Glomerular endothelial cell (primary cell): ENCODE measurements around the gene ST6GALNAC2. TPM values are rescaled to one million over a fixed set of nuclear protein-coding genes. Genes with fewer than 3 reads are reported as not detected.
"Not testable (repeated sequence)": the region's sequence is repeated elsewhere in the genome, so short reads cannot be mapped to it uniquely, and the experiment has no call there.

Experiments used
- DNase-seq: peaks from one replicate; pipeline ENCODE4 v3.0.0-alpha.2; 2011; ENCODE audit warnings: low read depth, low spot score; ENCODE audit errors: extremely low read depth
- total RNA-seq: library from RNA; depleted of rRNA; stranded (reverse); fragments of >200 nt; gene quantifications from 2 replicates; pipeline ENCODE4 v1.2.3, GENCODE V29; 2015

ST6GALNAC2 gene
- total RNA-seq, 1 donor from 2014 or later, result 1.8 TPM

DNA sequence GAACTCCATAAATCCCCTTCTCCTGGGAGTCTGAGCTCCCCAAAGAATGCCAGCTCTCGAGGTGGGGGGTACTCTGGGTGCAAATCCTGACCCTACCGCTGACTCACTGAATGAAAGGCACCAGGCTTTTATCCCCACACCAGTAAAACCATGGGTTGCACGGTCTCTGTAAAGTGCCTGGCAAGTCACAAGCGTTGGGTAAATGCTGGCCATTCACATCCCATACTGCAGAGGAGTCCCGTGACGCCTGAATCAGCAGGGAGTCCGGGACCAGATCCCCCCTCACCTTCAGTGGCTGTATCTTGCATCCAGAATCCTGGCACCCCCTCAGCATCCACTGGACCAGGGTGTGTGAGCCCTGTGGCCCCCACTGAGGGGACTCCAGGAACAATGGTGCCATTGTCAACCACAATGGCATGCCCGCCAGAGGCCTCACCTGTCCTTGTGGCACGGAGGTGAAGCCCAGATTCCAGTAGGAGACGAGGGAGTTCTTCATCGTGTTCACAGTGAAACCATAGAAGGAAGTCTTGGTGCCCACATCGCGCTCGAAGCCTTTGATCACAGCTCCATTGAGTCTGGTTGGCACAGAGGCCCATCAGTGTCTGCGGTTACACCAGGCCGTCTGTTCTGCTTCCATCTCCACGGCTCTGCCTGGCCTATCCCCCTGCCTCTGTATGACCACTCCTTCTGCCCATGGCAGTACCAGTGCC, 13.3 kb downstream of the ST6GALNAC2 start:
- DNase-seq, result no peak

GRCh38 chr17:76570877-76571471, 14.7 kb downstream of the ST6GALNAC2 start:
- DNase-seq, result no peak

DNA sequence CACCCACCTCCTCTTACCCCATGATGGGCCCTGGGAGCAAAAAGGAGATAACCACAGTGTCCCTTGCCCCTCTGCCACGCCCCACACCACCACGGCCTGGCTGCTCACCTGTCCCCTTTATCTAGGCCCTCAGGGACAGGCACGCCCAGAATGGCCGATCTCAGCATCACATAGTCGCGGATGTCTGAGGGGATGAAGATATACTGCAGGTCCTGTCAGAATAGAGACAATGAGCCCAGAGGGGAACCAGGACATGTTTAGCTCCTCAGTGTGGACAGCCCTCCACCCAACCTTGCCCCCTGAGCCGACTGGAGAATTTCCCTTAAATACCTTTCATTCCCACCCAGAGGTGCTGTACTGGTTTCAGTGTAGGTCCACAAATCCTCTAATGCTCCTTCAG, 15.2 kb downstream of the ST6GALNAC2 start:
- no peak for DNase-seq

DNA sequence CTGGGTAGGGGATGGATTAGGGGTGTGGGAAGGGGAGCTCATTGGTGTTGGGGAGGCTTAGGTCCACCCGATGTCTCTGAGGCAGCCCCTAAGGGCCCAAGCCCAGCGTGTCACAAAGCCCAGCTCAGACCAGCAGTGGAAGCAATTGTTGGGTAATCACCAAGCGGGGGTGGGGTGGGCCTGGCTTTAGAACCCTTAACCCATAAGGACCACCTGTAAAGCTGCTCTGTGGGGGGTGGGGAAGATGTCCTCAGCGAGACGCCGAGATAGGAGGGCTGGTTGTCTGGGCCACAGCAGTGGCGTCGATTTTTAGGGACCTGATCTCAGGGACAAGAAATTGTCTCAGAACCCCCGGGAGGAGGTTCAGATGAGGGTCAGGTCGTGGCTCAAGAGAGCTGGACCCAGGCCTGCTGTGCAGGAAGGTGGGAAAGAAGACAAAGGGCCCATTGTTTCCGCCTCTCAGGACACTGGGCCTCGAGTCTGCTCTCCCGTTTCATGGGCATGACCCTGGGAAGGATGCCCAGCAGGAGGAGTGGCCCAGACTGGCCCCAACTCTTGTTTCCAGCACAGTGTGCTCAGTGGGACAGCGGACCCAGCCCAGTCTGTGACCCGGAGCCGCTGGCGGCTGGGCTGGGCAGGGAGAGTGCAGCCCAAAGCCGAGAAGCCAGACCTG, 15.9 kb downstream of the ST6GALNAC2 start:
- DNase-seq, result no peak

GRCh38 chr17:76568811-76569221, 16.8 kb downstream of the ST6GALNAC2 start:
- no peak for DNase-seq

DNA sequence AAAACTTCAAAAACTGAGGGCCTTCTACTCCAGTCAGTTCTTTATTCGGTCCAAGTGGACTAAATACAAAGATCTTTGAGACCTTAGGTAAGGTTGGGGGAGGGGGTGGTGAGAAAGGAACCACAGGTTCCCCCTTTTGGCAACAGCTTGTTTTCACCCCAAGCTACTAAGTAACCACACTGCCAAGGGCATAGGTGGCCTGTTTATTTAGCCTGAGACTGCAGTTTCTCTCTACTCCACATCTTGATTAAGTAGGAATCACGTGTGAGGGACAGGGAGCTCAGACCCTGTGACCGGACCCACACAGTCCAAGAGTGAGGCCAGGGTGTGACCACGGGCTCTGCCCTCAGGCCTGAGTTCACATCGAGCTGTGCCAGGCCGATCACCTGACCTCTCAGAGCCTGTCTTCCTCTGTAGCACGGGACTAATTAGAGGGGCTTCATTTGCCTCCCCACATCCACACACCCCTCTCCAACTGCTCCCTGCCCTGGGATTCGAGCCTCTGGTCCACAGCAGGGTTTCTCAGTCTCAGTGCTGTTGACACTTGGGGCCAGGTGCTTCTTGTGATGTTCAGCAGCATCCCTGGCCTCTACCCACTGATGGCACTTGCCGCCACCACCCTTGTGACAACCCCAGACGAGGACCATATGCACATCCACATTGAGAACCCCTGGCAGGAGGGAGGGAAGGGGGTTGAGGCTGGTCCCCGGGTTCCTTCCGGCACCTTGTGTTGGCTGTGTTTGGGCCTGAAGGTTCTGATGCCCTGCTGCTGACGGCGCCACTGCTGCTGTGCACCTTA, 17.8 kb downstream of the ST6GALNAC2 start:
- DNase-seq, result no peak

DNA sequence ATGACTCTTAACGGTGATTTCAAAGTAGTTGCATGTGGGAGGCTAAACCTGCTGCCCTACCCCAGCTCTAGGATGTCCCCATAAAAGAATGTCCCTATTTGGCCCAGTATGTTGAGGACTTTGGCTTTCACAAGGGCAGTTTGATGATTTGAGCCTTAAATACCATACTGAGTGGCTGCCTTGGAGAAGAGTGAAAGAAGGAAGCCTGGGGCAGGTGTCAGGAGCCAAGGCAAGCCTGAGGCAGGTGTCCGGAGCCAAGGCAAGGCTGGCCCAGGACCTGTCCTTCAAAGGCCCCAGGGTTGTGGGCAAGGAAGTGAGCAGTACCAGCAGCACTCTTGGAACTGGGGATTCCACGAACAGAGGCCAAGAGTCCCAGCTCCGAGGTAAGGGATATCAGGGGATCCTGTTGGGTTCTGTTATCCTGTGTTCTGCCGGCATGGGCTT, 18.6 kb downstream of the ST6GALNAC2 start:
- DNase-seq, result no peak

DNA sequence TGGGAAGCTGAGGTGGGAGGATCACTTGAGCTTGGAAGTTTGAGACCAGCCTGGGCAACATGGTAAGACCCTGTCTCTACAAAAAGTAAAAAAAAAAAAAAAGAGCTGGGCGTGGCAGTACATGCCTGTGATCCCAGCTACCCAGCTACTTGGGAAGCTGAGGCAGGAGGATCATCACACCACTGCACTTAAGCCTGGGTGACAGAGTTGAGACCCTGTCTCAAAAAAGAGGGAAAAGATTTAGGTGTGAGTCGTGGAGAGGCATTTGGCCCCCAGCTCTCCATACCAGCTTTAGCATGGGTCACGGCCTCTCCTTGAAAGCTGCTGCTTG, 19.1 kb downstream of the ST6GALNAC2 start:
- no peak for DNase-seq

DNA sequence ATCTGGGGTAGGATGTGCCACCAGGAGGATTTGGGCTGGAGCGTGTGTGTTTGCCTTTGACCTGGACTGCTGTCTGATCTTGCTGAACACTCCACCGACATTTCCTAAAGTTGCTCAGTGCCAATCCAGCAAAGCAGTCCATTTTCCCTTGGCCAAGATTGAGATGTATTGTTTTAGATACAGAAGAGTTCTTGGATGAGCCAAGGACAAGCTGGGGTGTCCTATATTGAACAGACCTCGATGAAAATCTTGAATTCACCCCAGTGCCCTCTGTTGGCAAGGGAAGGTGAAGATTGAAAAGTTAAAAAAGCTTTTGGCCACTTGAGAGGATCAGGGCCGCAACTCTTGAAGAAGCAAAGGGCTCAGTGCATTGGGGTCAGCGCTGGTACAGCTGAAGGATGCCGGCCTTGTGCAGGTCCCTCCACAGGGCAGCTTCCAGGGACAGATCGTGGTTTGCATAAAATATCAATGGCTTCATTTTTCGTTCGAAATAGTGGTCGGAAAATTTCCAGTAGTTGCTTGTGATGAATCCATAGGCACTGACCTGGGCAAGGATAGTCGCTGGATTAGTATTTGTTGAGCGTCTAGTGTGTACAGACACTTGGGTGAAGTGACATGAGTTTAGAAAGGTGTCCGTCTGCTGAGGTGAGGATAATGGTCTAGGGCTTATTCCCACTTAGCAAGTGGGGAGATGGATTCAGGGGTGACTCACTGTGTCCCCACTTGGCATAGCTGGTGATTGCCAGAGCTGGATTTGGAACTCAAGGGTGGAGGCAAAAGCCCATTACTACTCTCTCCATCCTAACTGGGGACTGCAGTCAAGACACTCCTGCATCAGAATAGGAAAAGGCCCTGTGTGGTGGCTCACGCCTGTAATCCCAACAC, 19.7 kb downstream of the ST6GALNAC2 start:
- DNase-seq, result no peak

DNA sequence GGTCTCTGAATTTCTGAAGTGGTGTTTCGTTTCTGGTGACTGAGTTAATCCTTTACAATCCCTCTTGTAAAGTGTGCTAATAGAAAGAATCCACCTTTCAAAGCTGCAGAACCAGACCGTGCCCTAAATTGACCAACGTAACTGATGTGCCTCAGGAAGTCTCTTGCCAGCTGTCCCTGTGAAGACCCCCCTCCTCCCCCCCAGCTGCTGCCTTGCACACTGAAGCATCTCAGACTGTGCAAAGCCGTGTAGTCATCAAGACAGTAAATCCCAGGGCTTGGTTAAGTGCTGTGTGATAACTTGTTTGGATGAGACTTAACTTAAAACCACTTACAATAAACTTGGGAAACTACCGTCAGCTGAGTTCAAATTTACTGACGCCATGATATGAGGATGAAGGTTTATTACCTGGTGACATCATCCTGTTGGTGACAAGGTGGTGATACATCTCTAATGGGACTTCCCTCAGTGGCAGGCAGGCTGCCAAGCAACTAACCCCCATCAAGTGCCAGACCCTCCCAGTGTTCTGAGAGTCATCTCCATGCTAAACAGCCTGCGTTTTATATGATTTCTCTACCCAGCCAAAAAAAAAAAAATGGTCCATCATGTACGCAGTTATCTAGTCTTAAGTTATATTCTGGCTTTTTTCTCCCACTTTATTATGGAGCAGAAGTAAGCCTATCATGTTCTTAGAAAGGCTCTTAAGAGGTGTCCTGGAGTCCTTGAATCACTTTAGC, 20.5 kb downstream of the ST6GALNAC2 start:
- not testable (repeated sequence) for DNase-seq

DNA sequence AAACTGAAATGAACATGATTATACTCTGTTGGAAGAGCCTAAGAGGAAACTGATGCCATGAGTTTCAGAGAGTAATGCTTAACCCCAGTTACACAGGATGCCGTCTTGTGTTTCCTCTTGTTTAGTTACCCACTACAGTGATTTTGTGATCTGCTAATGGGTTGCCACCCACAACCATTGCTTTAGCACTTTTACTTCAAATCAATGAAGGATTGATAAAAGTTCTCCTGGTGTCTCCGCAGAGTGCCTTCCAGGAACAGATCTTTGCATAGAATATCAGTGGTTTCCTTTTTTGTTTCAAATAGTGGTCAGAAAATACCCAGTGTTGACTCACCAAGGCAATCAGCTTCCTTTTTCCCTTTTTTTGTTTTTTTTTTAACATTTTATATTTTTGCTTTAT, 22.3 kb downstream of the ST6GALNAC2 start:
- DNase-seq, result not testable (repeated sequence)

- DNase-seq, result no peak
These were observed 22.9 kb downstream of the ST6GALNAC2 start for GRCh38 chr17:76562734-76563148.

DNA sequence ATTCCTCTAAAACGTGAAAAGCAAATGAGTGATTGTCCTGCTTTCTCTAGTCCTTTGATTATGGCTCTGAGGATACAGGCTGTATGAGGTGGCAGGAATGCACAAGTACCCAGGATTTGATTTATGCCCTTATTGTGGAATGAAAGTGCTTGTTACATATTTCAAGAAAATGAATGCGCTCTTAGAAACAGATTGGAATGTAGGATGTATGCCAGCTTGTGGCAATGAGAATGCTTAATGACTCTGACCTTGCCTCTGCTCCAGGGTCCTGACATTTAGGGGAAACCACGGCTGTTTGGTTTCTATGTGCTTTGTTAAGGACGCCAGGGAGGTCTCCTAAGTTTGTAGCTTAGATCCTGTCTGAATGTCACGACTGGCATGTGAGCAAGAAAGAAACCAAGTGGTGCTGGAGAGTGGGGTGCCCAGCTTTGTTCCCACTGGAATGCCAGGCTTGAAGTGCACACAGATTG, 23.8 kb downstream of the ST6GALNAC2 start:
- DNase-seq, result no peak

- DNase-seq, result no peak
These were observed 24.3 kb downstream of the ST6GALNAC2 start for GRCh38 chr17:76561332-76561731.

DNA sequence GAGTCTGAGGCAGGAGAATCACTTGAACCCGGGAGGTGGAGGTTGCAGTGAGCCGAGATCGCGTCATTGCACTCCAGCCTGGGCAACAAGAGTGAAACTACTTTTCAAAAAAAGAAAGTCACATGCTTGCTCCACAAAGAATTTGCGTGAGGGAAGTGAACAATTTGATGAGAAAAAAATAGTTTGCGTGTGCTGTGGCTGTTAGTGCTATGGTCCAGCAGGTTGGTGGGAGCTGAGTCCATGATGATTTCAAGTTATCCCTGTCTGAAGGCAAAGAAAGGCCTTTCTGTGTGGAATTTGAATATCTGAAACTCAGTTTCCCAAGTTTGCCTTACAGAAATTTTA, 24.8 kb downstream of the ST6GALNAC2 start:
- no peak for DNase-seq

GRCh38 chr17:76560036-76560876, 25.4 kb downstream of the ST6GALNAC2 start:
- DNase-seq, result no peak

DNA sequence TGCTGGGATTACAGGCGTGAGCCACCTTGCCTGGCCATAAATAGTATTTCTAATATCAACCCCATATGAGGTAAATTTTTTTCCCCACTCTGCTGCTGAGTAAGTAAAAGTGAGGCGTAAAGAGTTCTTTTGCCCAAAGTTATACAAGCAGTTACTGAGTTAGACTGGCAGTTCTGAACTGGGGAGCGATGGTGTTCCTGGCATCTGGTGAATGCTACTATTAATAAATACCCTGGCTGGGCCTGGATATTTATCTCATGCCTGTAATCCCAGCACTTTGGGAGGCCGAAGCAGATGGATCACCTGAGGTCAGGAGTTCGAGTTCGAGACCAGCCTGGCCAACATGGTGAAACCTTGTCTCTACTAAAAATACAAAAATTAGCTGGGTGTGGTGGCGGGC, 26.2 kb downstream of the ST6GALNAC2 start:
- not testable (repeated sequence) for DNase-seq

GRCh38 chr17:76558198-76559095, 27.2 kb downstream of the ST6GALNAC2 start:
- no peak for DNase-seq
